Activated T-helper 17 cell treated with anti-CD3 and anti-CD28 coated beads, Interleukin-2, amount 50 U/mL, for 72 hours (primary cell): ENCODE results near the gene DMAC2. TPM values are rescaled to one million over a fixed set of nuclear protein-coding genes. Genes with fewer than 3 reads are reported as not detected.

ENCODE experiments used
- ATAC-seq: fragments of 150-1000 bp; cut with Tn5 transposase; replicated peaks from 2 replicates; pipeline ENCODE4 v1.10.0; 2021; ENCODE audit warnings: mild to moderate bottlenecking, moderate library complexity
- H3K27ac Mint-ChIP-seq: one replicate; pipeline ENCODE4 v1.8.0; 2022; ENCODE audit warnings: mixed read lengths
- H3K27me3 Mint-ChIP-seq: one replicate; pipeline ENCODE4 v1.8.0; 2022; ENCODE audit warnings: mixed read lengths
- H3K36me3 Mint-ChIP-seq: one replicate; pipeline ENCODE4 v1.8.0; 2022; ENCODE audit warnings: low read depth, mild to moderate bottlenecking, mixed read lengths
- H3K4me1 Mint-ChIP-seq: one replicate; pipeline ENCODE4 v1.8.0; 2022; ENCODE audit warnings: mixed read lengths
- H3K4me3 Mint-ChIP-seq: one replicate; pipeline ENCODE4 v1.8.0; 2022; ENCODE audit warnings: mild to moderate bottlenecking, mixed read lengths
- H3K9me3 Mint-ChIP-seq: one replicate; pipeline ENCODE4 v1.8.0; 2022; ENCODE audit warnings: mixed read lengths
- total RNA-seq, 2 donors: library from RNA; stranded (reverse); gene quantifications; one replicate each; pipeline ENCODE4 v1.2.3, GENCODE V29; 2022

DMAC2 gene
- total RNA-seq, 2 donors from 2014 or later = 34.0 to 66.2 TPM

DNA sequence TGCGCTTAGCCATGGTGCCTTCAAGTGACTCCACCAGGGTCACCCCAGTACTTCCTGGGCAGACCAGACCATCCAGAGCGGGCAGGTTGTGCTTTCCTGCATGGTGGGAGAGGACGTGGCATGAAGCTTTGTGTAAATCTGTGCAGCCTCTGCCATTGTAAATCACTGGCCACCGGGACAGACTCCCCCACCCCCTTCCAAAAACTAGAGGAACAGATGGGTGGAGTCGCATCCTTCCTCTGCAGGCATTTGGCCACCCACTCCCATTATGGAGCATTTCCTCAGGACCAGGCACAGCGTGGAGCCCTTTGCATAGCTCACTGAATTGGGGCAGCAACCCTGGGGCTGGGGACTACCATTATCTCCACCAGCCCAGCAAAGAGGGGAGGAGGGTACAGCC, 33.9 kb downstream of the DMAC2 start:
- H3K27me3 Mint-ChIP-seq = no peaks in the 10 kb centered on the region
- H3K27ac Mint-ChIP-seq = no peak overlapping the region
- no peak overlapping the region for H3K4me3 Mint-ChIP-seq
- no peak for ATAC-seq
- peaks cover 8% of the 10 kb centered on the region for H3K4me1 Mint-ChIP-seq
- no peaks in the 10 kb centered on the region for H3K9me3 Mint-ChIP-seq
- peaks cover 18% of the 10 kb centered on the region for H3K36me3 Mint-ChIP-seq

DNA sequence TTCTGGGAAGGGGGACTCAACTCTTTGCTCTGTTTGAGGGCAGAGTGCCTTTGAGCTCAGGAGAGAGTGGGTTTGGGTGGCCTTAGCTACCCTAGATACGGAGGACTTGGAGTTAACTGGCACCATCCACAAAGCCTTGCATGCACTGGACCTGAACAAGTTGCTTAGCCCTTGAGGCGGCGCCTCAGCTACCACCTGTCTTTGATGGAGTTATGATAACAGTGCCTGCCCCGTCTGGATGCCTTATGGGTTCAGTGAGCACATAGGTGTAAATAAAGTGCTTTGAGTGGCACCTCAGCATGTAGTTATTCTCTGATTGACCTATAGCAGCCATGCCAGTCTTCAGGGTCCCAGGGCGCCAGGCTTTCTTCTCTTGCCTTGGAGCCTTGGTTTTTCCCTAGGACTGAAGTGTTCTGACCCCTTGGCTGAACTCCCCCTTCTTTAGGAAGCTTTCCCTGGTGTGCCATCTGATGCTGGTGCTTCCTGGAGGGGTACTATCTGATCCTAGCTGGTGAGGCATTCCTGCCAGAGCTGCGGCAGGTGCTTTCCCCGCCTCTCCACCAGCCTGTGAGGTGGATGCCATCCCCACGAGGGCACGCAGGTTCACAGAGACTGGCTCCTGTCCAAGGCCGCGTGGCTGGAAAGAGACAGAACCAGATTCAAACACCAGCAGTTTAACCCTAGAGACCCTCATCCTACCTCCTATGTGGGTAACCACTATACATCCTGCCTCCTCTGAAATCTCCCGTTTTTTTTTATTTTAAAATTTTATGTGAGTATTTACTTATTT, 36.3 kb downstream of the DMAC2 start:
- H3K36me3 Mint-ChIP-seq = peaks cover 21% of the 10 kb centered on the region
- H3K9me3 Mint-ChIP-seq = no peaks in the 10 kb centered on the region
- no peaks in the 10 kb centered on the region for H3K27me3 Mint-ChIP-seq
- no peak for ATAC-seq
- no peak overlapping the region for H3K27ac Mint-ChIP-seq
- no peak overlapping the region for H3K4me3 Mint-ChIP-seq
- H3K4me1 Mint-ChIP-seq = peaks cover 7% of the 10 kb centered on the region

DNA sequence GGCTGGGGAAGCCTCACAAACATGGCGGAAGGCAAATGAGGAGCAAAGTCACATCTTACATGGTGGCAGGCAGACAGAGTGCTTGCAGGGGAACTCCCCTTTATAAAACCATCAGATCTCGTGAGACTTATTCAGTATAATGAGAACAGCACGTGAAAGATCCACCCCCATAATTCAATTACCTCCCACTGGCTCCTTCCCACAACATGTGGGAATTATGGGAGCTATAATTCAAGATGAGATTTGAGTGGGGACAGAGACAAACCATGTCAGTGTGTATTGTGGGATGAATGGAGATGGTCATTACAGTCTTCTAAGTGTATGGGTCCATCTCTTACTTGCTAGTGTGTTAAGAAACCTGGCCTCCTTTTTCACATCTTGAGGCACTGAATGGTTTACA, 37.7 kb downstream of the DMAC2 start:
- Mint-ChIP-seq H3K9me3 (no peaks in the 10 kb centered on the region), H3K36me3 (peaks cover 35% of the 10 kb centered on the region)

DNA sequence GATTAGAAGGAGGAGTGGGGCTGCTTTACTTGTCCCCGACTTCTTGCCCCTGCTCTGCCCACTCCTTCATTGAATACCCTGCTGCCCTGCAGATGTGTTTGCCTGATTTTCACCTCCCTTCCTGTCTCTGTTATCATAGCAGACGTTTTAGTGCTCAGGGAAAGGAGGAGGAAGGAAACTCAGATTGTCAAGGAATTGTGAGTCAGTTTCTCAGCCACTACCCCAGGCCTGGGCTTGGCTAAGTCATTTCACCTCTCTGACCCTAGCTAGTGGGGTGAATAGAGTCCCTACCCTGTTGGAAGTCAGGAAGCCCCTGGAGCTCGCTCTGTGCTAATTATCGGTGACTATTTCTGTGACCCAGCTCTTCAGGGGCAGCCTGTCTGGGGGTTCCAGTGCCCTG, 38.2 kb downstream of the DMAC2 start:
- Mint-ChIP-seq H3K27me3 (no peaks in the 10 kb centered on the region), H3K4me3 (no peak overlapping the region), H3K27ac (peak overlapping the region; percentile 21), H3K4me1 (peaks cover 14% of the 10 kb centered on the region), H3K9me3 (no peaks in the 10 kb centered on the region), H3K36me3 (peaks cover 36% of the 10 kb centered on the region)
- no peak for ATAC-seq

More for the DNA sequence above, 37.7 kb downstream of the DMAC2 start:
- H3K27me3 Mint-ChIP-seq = no peaks in the 10 kb centered on the region
- no peak overlapping the region for H3K4me3 Mint-ChIP-seq
- H3K27ac Mint-ChIP-seq = no peak overlapping the region
- peaks cover 14% of the 10 kb centered on the region for H3K4me1 Mint-ChIP-seq
- ATAC-seq = no peak

DNA sequence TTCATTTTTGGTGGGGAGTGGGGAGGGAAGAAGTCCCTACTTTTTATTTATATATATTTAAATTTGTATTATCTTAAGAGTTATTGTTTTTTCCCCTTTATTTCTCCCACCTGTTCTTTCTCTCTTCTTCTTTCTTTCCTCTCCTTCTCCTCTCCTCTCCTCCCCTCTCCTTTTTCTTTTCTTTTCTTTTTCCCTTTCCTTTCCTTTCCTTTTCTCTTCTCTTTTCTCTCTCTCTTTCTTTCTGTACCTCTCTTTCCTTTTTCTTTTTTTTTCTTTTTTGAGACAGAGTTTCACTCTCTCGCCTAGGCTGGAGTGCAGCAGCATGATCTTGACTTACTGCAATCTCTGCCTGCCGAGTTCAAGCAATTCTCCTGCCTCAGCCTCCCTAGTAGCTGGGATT, 40.2 kb downstream of the DMAC2 start:
- Mint-ChIP-seq H3K27ac (peak overlapping the region; percentile 100), H3K4me1 (peaks cover 24% of the 10 kb centered on the region), H3K27me3 (no peaks in the 10 kb centered on the region), H3K36me3 (peaks cover 45% of the 10 kb centered on the region), H3K4me3 (peak overlapping the region; percentile 100), H3K9me3 (no peaks in the 10 kb centered on the region)
- ATAC-seq = no peak

DNA sequence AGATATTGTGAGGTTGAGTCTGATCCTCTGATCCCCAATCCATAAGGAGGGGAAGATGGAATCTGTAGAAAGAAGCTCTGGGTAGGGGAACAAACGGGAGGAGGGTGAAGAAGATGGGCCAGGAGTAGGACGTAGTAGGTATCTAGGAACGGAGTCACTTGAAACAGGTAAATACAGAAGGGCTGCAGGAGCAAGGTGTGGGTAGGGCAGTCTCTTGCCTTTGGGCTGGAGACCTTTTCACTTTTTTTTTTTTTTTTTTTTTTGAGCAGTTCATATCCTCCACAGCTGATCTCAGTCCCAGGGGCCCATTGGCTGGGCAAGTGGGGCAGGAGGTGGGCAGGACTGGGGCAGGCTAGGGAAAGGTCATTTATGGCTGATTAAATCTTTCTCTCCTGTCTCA, 40.6 kb downstream of the DMAC2 start:
- Mint-ChIP-seq H3K4me3 (peak overlapping the region; percentile 100), H3K27ac (peak overlapping the region; percentile 100), H3K4me1 (peaks cover 24% of the 10 kb centered on the region)

DNA sequence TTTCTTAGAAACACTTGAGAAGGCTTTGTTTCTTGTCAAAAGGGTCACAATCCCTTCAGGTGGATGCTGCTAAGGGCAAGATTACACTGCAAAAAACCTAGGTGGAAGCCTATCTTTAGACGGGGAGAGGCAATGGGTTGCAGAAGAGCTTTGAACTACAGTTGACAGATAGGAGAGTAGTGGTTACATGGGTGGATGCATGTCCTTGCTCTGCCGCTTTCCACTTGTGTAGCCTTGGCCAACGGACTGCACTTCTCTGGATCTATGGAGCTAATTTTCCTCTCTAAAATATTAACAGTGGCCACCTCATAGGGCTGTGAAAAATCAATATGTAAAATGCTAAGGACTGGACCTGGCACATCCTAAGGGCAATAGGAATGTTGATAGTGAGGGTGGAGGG, 41.1 kb downstream of the DMAC2 start:
- ATAC-seq = no peak

More for the DNA sequence above, 40.6 kb downstream of the DMAC2 start:
- no peaks in the 10 kb centered on the region for H3K9me3 Mint-ChIP-seq
- H3K36me3 Mint-ChIP-seq = peaks cover 45% of the 10 kb centered on the region
- H3K27me3 Mint-ChIP-seq = no peaks in the 10 kb centered on the region
- ATAC-seq = no peak

DNA sequence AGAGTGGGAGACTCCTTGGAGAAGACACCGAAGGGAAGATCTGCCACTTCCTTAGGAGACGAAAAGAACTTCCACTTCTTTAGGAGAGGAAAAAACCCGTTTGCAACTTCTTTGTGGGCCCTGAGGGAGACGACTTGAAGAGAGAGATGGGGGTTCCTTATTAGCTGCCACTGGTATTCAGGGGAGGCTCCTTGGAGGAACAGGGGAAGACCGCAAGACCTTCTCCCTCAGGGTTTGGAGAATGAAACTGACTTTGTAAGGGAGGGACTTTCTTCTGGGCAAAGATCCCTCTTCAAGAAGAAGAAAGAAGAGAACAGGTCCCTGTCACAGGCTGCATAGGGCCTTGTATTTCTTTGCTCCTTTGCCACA, 41.7 kb downstream of the DMAC2 start:
- H3K36me3 Mint-ChIP-seq = peaks cover 48% of the 10 kb centered on the region
- no peak for ATAC-seq
- H3K27me3 Mint-ChIP-seq = no peaks in the 10 kb centered on the region
- peak overlapping the region; percentile 100 for H3K27ac Mint-ChIP-seq
- peak overlapping the region; percentile 100 for H3K4me3 Mint-ChIP-seq
- no peaks in the 10 kb centered on the region for H3K9me3 Mint-ChIP-seq
- H3K4me1 Mint-ChIP-seq = peaks cover 24% of the 10 kb centered on the region

More for the DNA sequence above, 41.1 kb downstream of the DMAC2 start:
- H3K36me3 Mint-ChIP-seq = peaks cover 45% of the 10 kb centered on the region
- H3K4me3 Mint-ChIP-seq = peak overlapping the region; percentile 100
- H3K27me3 Mint-ChIP-seq = no peaks in the 10 kb centered on the region
- H3K27ac Mint-ChIP-seq = peak overlapping the region; percentile 100
- no peaks in the 10 kb centered on the region for H3K9me3 Mint-ChIP-seq
- peaks cover 24% of the 10 kb centered on the region for H3K4me1 Mint-ChIP-seq

DNA sequence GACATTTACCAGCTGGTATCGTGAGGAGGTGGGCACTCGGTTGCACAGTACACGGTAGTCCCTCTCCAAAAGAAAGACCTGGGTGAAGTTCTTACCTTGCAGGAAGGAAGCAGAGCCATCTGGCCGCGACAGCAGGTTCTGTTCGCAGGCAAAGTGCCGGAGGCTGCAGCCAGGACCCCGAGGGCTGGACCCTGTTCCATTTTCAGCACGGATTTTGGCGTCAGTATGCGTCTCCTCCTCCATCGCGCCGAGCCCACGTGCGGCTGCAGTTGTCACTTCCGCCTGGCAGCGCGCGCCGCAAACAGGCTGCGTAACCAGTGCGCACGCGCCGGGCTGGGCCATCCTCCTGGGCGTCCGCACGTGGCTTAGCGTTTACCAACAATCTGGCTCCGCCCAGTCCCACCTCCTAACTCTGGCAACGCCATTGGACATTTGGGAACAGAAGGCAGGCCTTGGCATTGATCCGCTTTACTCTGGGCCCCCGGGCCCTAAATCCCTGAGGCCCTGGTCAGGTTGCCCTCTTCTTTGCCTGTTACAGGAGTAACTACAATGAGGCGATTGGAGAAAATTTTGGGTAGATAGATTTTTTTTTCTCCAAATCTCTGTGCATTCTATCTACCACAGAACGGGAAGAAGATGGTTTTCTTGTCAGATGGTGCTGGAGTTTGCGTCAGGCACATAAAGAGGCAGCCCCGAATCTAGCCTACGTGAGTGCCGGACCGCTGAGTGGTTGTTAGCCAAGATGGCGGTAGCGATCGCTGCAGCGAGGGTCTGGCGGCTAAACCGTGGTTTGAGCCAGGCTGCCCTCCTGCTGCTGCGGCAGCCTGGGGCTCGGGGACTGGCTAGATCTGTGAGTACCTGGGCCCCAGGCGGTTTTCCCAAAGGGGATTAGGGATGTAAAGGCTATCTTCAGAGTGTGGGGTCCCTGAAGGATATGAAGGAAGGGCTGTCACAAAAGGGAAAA, 42.3 kb downstream of the DMAC2 start, which contains the start of the genes BCKDHA and EXOSC5:
BCKDHA (plus strand) TSS at position 733 of the 964 bp plus-strand sequence; CDS start at position 743, 10 bp downstream.
EXOSC5 (minus strand) TSS at position 274 of the 964 bp plus-strand sequence; CDS start at position 243, 31 bp downstream.
- H3K9me3 Mint-ChIP-seq = no peaks in the 10 kb centered on the region
- H3K27ac Mint-ChIP-seq = peak within 1 kb of the TSS; percentile 100
- H3K4me1 Mint-ChIP-seq = peaks cover 24% of the 10 kb centered on the region
- H3K27me3 Mint-ChIP-seq = no peaks in the 10 kb centered on the region
- peak; percentile 100 for ATAC-seq
- peaks cover 54% of the 10 kb centered on the region for H3K36me3 Mint-ChIP-seq
- H3K4me3 Mint-ChIP-seq = peak within 1 kb of the TSS; percentile 100

DNA sequence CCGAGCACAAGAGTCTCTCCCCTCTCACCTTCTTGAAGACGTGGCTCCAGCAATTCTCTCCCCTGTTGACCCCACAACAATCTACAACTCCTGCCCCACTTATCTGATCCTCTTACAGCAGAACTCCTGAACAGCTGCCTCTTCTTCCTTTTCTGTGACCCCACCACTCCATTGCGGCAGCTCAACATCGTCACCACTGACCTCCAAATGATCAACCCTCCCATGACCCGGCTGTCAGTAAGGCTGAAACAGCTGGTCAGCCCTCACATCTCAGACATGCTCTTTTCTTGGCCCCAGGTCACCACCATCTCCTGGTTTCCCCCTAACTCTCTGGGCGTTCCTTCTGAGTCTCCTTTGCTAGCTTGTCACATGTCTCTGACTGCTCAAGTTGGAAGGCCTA, 44.4 kb downstream of the DMAC2 start:
- H3K36me3 Mint-ChIP-seq = peaks cover 67% of the 10 kb centered on the region
- H3K9me3 Mint-ChIP-seq = no peaks in the 10 kb centered on the region
- H3K27ac Mint-ChIP-seq = peak overlapping the region; percentile 100
- H3K4me1 Mint-ChIP-seq = peaks cover 24% of the 10 kb centered on the region
- no peak for ATAC-seq
- no peaks in the 10 kb centered on the region for H3K27me3 Mint-ChIP-seq
- H3K4me3 Mint-ChIP-seq = peak overlapping the region; percentile 100

DNA sequence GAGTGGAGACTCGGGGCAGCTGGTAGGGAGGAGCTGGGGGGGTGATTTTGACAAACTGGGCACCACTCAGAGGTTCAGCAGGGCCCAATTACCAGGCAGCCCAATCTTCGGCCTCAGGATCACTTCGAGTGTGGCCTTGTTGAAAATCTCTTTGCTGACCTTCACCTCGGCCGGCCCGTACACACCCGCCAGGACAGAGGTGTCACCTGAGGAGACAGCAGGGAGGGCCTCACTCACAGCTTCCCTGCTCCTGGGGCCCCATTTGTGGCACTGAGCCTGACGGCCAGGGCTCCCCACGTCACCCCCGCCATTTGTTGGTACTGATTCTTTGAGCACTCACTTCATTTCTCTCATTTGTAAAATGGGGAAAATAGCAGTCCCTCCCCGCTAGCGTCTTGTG, 46.9 kb downstream of the DMAC2 start:
- H3K9me3 Mint-ChIP-seq = no peaks in the 10 kb centered on the region
- H3K27ac Mint-ChIP-seq = no peak overlapping the region
- no peak overlapping the region for H3K4me3 Mint-ChIP-seq
- no peaks in the 10 kb centered on the region for H3K27me3 Mint-ChIP-seq
- no peak for ATAC-seq
- peaks cover 71% of the 10 kb centered on the region for H3K36me3 Mint-ChIP-seq
- peaks cover 11% of the 10 kb centered on the region for H3K4me1 Mint-ChIP-seq

DNA sequence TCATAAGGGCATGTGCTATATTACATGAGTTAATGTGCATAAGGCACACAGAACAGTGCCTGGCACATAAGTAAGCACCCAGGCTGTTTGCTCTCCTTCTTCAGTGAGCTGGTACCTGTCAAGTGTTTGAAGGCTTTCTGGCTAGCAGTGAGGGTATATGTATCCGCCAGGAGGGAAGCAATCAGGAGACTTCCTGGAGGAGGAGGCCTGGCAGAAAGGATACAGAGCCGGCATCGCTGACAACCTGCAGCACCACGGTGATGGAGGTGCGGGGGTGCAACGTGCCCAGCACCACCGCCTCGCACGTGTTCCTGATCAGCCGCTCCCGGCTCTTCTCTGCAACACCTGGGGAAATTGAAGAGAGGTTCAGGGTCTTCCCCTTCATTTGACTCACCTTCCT, 48.1 kb downstream of the DMAC2 start:
- H3K27me3 Mint-ChIP-seq = no peaks in the 10 kb centered on the region
- ATAC-seq = no peak
- H3K27ac Mint-ChIP-seq = no peak overlapping the region
- peaks cover 71% of the 10 kb centered on the region for H3K36me3 Mint-ChIP-seq
- no peaks in the 10 kb centered on the region for H3K9me3 Mint-ChIP-seq
- no peak overlapping the region for H3K4me3 Mint-ChIP-seq
- H3K4me1 Mint-ChIP-seq = peaks cover 10% of the 10 kb centered on the region

DNA sequence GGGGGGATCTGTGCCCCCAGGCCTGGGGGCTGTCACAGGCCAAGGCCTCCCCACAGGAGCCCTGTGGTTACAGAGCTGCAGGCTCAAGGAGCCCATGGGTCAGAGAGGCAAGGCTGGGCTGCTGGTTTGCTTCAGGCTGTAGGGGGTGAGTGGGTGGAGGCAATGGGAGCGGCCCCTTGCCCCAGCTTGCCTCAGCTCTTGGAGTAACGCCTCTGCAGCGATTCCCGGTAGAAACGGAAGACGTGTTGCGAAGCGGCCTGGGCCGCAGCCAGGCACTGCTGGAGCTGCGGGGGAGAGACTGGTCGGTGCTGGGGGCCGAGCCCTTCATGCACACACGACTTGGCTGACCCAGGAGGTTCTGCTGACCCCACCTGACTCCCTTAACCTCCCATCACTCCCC, 53.3 kb downstream of the DMAC2 start:
- peaks cover 59% of the 10 kb centered on the region for H3K36me3 Mint-ChIP-seq
- no peaks in the 10 kb centered on the region for H3K27me3 Mint-ChIP-seq
- no peaks in the 10 kb centered on the region for H3K9me3 Mint-ChIP-seq
- no peak overlapping the region for H3K4me3 Mint-ChIP-seq
- peaks cover 5% of the 10 kb centered on the region for H3K4me1 Mint-ChIP-seq
- H3K27ac Mint-ChIP-seq = peak overlapping the region; percentile 38
- ATAC-seq = no peak

DNA sequence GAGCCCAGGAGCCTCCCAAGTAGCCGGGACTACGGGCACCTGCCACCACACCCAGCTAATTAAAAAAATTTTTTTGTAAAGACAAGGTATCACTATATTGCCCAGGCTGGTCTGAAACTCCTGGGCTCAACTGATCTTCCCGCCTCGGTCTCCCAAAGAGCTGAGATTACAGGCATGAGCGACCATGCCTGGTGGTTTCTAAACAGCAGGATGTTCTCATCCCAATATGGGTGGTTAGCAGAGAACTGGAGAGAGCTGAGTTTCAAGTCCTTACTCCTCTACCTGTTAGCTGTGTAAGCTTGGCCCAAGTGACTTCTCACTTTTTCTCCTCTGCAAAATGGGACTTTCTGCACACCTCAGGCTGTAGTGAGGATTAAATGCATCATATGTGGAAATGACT, 55.4 kb downstream of the DMAC2 start:
- no peaks in the 10 kb centered on the region for H3K27me3 Mint-ChIP-seq
- H3K9me3 Mint-ChIP-seq = no peaks in the 10 kb centered on the region
- peaks cover 5% of the 10 kb centered on the region for H3K4me1 Mint-ChIP-seq
- no peak overlapping the region for H3K27ac Mint-ChIP-seq
- peaks cover 38% of the 10 kb centered on the region for H3K36me3 Mint-ChIP-seq
- H3K4me3 Mint-ChIP-seq = no peak overlapping the region
- ATAC-seq = no peak
